Activated naive CD8-positive, alpha-beta T cell treated with anti-CD3 and anti-CD28 coated beads, Interleukin-2, amount 50 U/mL, for 24 hours (primary cell): ENCODE data around the gene RIMKLB.

Experiments used
- ATAC-seq: fragments of 150-1000 bp; cut with Tn5 transposase; one replicate; pipeline ENCODE4 v1.10.0; 2021
- DNase-seq: peaks from one replicate; pipeline ENCODE4 v3.0.0; 2021
- H3K27ac Mint-ChIP-seq: one replicate; pipeline ENCODE4 v1.8.0; 2021; ENCODE audit warnings: mild to moderate bottlenecking, mixed read lengths
- H3K27me3 Mint-ChIP-seq: one replicate; pipeline ENCODE4 v1.8.0; 2021; ENCODE audit warnings: mixed read lengths
- H3K36me3 Mint-ChIP-seq: one replicate; pipeline ENCODE4 v1.8.0; 2021; ENCODE audit warnings: low read depth, mixed read lengths
- H3K4me1 Mint-ChIP-seq: one replicate; pipeline ENCODE4 v1.8.0; 2021; ENCODE audit warnings: mixed read lengths
- H3K4me3 Mint-ChIP-seq: one replicate; pipeline ENCODE4 v1.8.0; 2021; ENCODE audit warnings: mild to moderate bottlenecking, moderate library complexity, mixed read lengths
- H3K9me3 Mint-ChIP-seq: one replicate; pipeline ENCODE4 v1.8.0; 2021; ENCODE audit warnings: mixed read lengths

Gene RIMKLB

GRCh38 chr12:8828257-8829124, 130.7 kb downstream of the RIMKLB start:
- peak; percentile 40 for ATAC-seq

GRCh38 chr12:8829125-8829518, 131.3 kb downstream of the RIMKLB start:
- Mint-ChIP-seq H3K27me3 (peaks cover 9% of the 10 kb centered on the region), H3K9me3 (peaks cover 5% of the 10 kb centered on the region), H3K27ac (no peak overlapping the region), H3K4me3 (no peak overlapping the region), H3K36me3 (no peaks in the 10 kb centered on the region), H3K4me1 (peaks cover 5% of the 10 kb centered on the region)
- DNase-seq (no peak), ATAC-seq (no peak)

More at GRCh38 chr12:8828257-8829124, 130.7 kb downstream of the RIMKLB start:
- H3K27ac Mint-ChIP-seq: no peak overlapping the region
- no peak for DNase-seq
- no peak overlapping the region for H3K4me3 Mint-ChIP-seq
- H3K4me1 Mint-ChIP-seq: peaks cover 5% of the 10 kb centered on the region
- no peaks in the 10 kb centered on the region for H3K36me3 Mint-ChIP-seq
- peaks cover 5% of the 10 kb centered on the region for H3K9me3 Mint-ChIP-seq
- peaks cover 9% of the 10 kb centered on the region for H3K27me3 Mint-ChIP-seq

GRCh38 chr12:8829621-8830020, 131.8 kb downstream of the RIMKLB start:
- H3K27ac Mint-ChIP-seq: no peak overlapping the region
- H3K4me3 Mint-ChIP-seq: no peak overlapping the region
- peaks cover 5% of the 10 kb centered on the region for H3K9me3 Mint-ChIP-seq
- no peaks in the 10 kb centered on the region for H3K36me3 Mint-ChIP-seq
- H3K4me1 Mint-ChIP-seq: peaks cover 5% of the 10 kb centered on the region
- no peak for ATAC-seq
- DNase-seq: no peak
- H3K27me3 Mint-ChIP-seq: peaks cover 9% of the 10 kb centered on the region

GRCh38 chr12:8831116-8831515, 133.3 kb downstream of the RIMKLB start:
- Mint-ChIP-seq H3K36me3 (no peaks in the 10 kb centered on the region), H3K4me1 (peaks cover 5% of the 10 kb centered on the region), H3K9me3 (no peaks in the 10 kb centered on the region), H3K27ac (no peak overlapping the region), H3K27me3 (peaks cover 12% of the 10 kb centered on the region), H3K4me3 (no peak overlapping the region)
- ATAC-seq (no peak), DNase-seq (no peak)

GRCh38 chr12:8832500-8832899, 134.7 kb downstream of the RIMKLB start:
- peaks cover 2% of the 10 kb centered on the region for H3K4me1 Mint-ChIP-seq
- ATAC-seq (no peak), DNase-seq (no peak)
- no peaks in the 10 kb centered on the region for H3K36me3 Mint-ChIP-seq
- no peaks in the 10 kb centered on the region for H3K9me3 Mint-ChIP-seq
- H3K4me3 Mint-ChIP-seq: no peak overlapping the region
- no peak overlapping the region for H3K27ac Mint-ChIP-seq
- peaks cover 10% of the 10 kb centered on the region for H3K27me3 Mint-ChIP-seq
